HG03039 (cell line): ENCODE measurements around the gene CNTN1.

Experiments
- ATAC-seq: cut with Tn5 transposase; IDR thresholded peaks from one replicate; pipeline ENCODE4 v1.9.1; 2021; ENCODE audit warnings: mild to moderate bottlenecking, moderate library complexity; ENCODE audit not compliant: unreplicated experiment

CNTN1 gene

DNA sequence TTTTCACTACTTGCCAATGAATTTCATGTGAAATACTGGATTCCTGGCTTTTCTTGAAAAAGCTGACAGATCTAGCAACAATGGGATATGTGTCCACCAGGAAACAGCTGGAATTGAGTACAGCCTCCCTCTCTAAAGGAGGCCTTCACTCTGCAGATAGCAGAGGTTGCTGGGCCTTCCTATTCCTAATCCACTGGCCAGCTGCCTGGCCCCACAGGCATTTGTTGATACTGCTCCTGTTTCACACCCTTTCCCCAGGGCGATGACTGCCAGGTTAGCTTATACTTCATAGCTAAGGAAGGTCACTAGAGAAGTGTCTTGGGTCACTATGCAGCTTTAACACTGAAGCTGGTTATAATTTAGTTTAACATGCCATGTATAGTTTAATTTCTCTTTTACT is 408.3 kb downstream of the CNTN1 start:
- ATAC-seq, result no peak

DNA sequence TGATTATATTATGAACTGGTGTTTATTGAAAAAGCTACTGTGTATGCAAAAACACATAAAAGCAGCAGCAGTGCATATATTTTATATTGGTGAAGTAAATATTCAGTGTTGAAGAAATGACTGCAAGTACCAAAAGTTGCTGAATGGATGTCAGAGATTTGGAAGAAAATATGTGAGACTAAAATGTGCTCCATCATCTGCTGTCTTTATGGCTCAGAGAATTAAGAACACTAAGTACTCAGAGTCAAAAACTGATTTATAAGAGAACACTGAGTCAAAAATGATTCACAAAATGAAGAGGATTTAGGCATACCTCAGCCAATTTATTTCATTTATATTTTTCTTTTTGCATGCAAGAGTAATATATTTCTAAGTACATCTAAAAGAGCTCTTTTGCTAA is 409.6 kb downstream of the CNTN1 start:
- no peak for ATAC-seq

DNA sequence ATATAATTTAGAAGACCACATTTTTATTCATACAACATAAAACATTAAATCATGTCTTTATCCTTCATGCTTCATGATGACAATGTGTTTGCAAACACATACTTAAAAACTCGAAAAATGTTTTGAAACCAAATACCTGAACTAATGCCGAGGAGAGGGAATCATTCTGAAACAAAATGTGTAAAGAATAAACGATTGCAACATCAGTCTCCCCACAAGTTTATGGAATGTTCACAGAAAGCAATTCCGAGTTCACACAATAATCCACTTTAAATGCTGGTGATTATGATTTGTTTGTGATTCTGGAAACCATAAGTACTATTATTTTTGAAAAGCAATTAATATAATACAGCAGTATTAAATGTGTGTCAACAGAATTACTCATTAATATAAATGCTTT is 411.4 kb downstream of the CNTN1 start:
- ATAC-seq, result no peak

DNA sequence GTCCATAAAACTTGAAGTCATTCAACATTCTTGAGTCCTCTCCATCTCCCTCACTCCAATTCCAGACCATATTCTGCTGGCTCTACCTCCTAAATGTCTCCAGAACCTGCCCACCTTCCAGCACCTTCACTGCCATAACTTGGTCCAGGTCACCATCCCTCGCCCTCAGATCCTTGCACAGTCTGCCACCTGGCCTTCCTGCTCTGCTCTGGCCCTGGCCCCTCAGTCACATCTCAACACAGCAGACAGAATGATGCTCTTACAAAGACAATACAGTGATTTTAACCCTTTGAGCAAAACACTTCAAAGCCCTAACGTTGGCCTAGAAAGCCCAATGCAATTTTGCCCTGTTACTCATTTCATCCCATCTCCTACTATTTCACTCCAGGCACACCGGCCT is 414.1 kb downstream of the CNTN1 start:
- ATAC-seq, result no peak

DNA sequence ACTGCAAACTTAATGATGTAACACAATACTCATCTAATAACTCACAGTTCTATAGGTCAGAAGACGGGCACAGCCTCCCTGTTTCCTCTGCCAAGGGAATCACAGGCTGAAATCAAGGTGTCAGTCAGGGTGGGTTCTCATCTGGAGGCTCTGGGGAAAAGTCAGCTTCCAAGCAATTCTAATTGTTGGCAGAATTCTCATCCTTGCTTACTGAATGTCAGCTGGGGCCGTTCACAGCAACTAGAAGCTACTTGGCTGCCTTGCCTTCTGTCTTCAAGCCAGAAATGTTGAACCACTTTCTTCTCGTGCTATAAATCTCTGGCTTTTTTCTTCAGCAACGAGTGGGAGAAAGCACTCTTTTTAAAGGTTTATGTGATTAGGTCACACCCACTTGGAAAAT is 415.8 kb downstream of the CNTN1 start:
- no peak for ATAC-seq

DNA sequence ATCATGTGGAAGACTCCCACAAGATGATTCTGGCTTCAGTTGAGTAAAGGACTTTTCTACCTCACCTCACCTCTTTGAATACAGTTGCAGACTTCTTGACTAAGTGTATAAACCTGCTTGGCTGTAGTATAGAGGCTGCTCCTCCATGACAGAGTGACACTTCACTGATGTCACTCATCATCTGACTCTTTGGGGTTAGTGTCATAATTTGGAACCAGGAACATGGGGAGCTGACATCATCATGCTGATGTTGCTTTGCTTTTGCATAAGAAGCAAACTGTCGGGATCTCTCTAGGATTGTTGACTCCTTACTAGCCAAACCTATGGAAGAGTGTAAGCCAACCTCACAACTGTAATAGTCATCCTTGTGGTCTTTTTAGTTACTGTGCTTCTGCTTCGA is 420.7 kb downstream of the CNTN1 start:
- ATAC-seq, result no peak

DNA sequence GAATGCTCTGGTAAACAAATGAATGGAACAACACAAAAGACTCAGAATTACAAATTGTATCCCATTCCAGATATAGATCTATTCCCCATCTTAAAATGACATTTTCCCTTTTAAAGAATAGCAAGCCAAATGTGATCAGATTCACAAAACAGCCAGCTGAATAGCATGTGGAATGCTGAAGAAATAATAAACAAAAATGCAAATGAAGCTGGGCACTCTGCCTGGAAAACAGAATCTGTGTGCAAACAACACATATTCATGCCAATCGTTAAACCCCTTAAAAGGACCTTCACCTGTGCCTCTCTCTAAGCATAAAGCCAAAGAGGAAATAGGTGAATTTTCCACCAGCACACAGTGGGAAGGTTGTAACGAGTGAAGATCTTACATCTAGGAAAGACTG is 428.0 kb downstream of the CNTN1 start:
- no peak for ATAC-seq

DNA sequence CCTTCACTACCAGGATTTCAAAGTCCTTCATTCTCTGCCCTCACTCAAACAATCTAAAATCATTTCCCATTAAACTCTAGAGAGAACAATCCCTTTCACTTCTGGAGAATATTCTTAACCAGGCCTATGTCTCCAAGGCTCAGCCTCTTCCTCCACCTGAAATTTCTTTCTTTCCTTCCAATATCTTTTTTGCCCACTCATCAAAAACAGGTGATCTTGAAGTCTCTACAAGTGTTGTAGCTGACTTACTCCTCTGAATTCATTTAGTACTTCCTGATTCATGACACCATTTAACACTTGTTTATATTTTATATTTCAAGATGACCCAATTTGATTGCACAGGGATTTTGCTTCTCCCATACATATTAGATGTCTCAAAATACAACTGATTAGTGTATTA is 429.1 kb downstream of the CNTN1 start:
- no peak for ATAC-seq
